Measurements from ENCODE around the gene CAMSAP1.

Gene CAMSAP1

GRCh38 chr9:135777623-135778177 lies 129.6 kb downstream of the CAMSAP1 start:
- H3K27ac Mint-ChIP-seq, result no peak overlapping the region
- TF ChIP-seq CTCF (IDR thresholded peaks at IDR 0.05), result no peak
- DNase-seq, result no peak
- peaks cover 18% of the 10 kb centered on the region for H3K4me1 Mint-ChIP-seq
- no peaks in the 10 kb centered on the region for H3K36me3 Mint-ChIP-seq (ENCODE audit: low read depth)
- H3K9me3 Mint-ChIP-seq, result no peaks in the 10 kb centered on the region
- no peak overlapping the region for H3K4me3 Mint-ChIP-seq
- H3K27me3 Mint-ChIP-seq (ENCODE audit: low read depth, poor library complexity), result peaks cover 22% of the 10 kb centered on the region

- Mint-ChIP-seq H3K27ac (no peak overlapping the region), H3K9me3 (no peaks in the 10 kb centered on the region), H3K36me3 (ENCODE audit: low read depth) (no peaks in the 10 kb centered on the region), H3K27me3 (ENCODE audit: low read depth, poor library complexity) (peaks cover 15% of the 10 kb centered on the region), H3K4me3 (no peak overlapping the region), H3K4me1 (peaks cover 13% of the 10 kb centered on the region)
- no peak for DNase-seq
- TF ChIP-seq CTCF (IDR thresholded peaks at IDR 0.05), result no peak
Observed at GRCh38 chr9:135776893-135777622, 130.3 kb downstream of the CAMSAP1 start.

GRCh38 chr9:135775911-135776310 lies 131.4 kb downstream of the CAMSAP1 start:
- no peaks in the 10 kb centered on the region for H3K9me3 Mint-ChIP-seq
- peaks cover 13% of the 10 kb centered on the region for H3K27me3 Mint-ChIP-seq (ENCODE audit: low read depth, poor library complexity)
- no peaks in the 10 kb centered on the region for H3K36me3 Mint-ChIP-seq (ENCODE audit: low read depth)
- no peak for TF ChIP-seq CTCF (IDR thresholded peaks at IDR 0.05)
- H3K4me1 Mint-ChIP-seq, result peaks cover 13% of the 10 kb centered on the region
- no peak overlapping the region for H3K4me3 Mint-ChIP-seq
- H3K27ac Mint-ChIP-seq, result no peak overlapping the region
- no peak for DNase-seq

- no peaks in the 10 kb centered on the region for H3K9me3 Mint-ChIP-seq
- H3K27ac Mint-ChIP-seq, result no peak overlapping the region
- DNase-seq, result no peak
- H3K36me3 Mint-ChIP-seq (ENCODE audit: low read depth), result no peaks in the 10 kb centered on the region
- peaks cover 13% of the 10 kb centered on the region for H3K4me1 Mint-ChIP-seq
- TF ChIP-seq CTCF (IDR thresholded peaks at IDR 0.05), result no peak
- no peak overlapping the region for H3K4me3 Mint-ChIP-seq
- peaks cover 9% of the 10 kb centered on the region for H3K27me3 Mint-ChIP-seq (ENCODE audit: low read depth, poor library complexity)
Observed at GRCh38 chr9:135774794-135775525, 132.4 kb downstream of the CAMSAP1 start.

- peaks cover 7% of the 10 kb centered on the region for H3K27me3 Mint-ChIP-seq (ENCODE audit: low read depth, poor library complexity)
- no peak for TF ChIP-seq CTCF (IDR thresholded peaks at IDR 0.05)
- no peaks in the 10 kb centered on the region for H3K36me3 Mint-ChIP-seq (ENCODE audit: low read depth)
- H3K27ac Mint-ChIP-seq, result no peak overlapping the region
- no peaks in the 10 kb centered on the region for H3K9me3 Mint-ChIP-seq
- no peak overlapping the region for H3K4me3 Mint-ChIP-seq
- H3K4me1 Mint-ChIP-seq, result peaks cover 13% of the 10 kb centered on the region
- no peak for DNase-seq
Observed at GRCh38 chr9:135774239-135774747, 133.1 kb downstream of the CAMSAP1 start.

Data from nephron progenitor cell (in vitro differentiated cells).